H1 (cell line): Measurements from ENCODE around the gene SLX9. TPM values are rescaled to one million over a fixed set of nuclear protein-coding genes. Genes with fewer than 3 reads are reported as not detected.

Experiments used
- CTCF ChIA-PET: fragments of 300-600 bp; sonication (Branson Sonifier 250); formaldehyde crosslinking; loops from one replicate; lab custom pipeline; 2021; ENCODE audit not compliant: partially characterized antibody; lab: Charles Lee
- POLR2A ChIA-PET: fragments of 300-600 bp; sonication (Branson Sonifier 250); formaldehyde crosslinking; loops from one replicate; lab custom pipeline; 2021; ENCODE audit warnings: inconsistent platforms; ENCODE audit not compliant: partially characterized antibody; lab: Charles Lee
- DNase-seq, 2 experiments: peaks; one replicate each; pipeline versions ENCODE4 v3.0.0 to v3.0.0-alpha.2; 2010 to 2022; ENCODE audit warnings: low spot score in 2 of 2, low read depth in 1 of 2, mixed read lengths in 1 of 2
- FAIRE-seq: peaks from 2 replicates; lab custom pipeline; 2011; peaks lifted over from hg19 to GRCh38; lab: Jason Lieb, UNC
- H2AFZ ChIP-seq: 2 replicates; pipeline ENCODE4 v1.8.1; 2012; ENCODE audit warnings: low read length, inconsistent platforms
- H2AK5ac ChIP-seq: 2 replicates; pipeline ENCODE4 v1.6.1; 2013; ENCODE audit warnings: low read depth, low read length
- H2BK120ac ChIP-seq: replicated peaks from 2 replicates; pipeline ENCODE3; 2013; ENCODE audit warnings: low read depth, low read length, inconsistent platforms
- H2BK12ac ChIP-seq: 2 replicates; pipeline ENCODE4 v1.6.1; 2013; ENCODE audit warnings: low read depth, low read length
- H2BK15ac ChIP-seq: 2 replicates; pipeline ENCODE4 v1.6.1; 2013; ENCODE audit warnings: low read length
- H2BK20ac ChIP-seq: 2 replicates; pipeline ENCODE4 v1.6.1; 2013; ENCODE audit warnings: low read length
- H2BK5ac ChIP-seq: 2 replicates; pipeline ENCODE4 v1.6.1; 2013; ENCODE audit warnings: low read depth, low read length
- H3K14ac ChIP-seq: 2 replicates; pipeline ENCODE4 v1.6.1; 2013; ENCODE audit warnings: inconsistent platforms; ENCODE audit not compliant: insufficient read length
- H3K18ac ChIP-seq: 2 replicates; pipeline ENCODE4 v1.6.1; 2013; ENCODE audit warnings: low read length; ENCODE audit errors: extremely low read depth
- H3K23ac ChIP-seq: 2 replicates; pipeline ENCODE4 v1.6.1; 2013; ENCODE audit warnings: inconsistent platforms; ENCODE audit not compliant: insufficient read length
- H3K23me2 ChIP-seq: 2 replicates; pipeline ENCODE4 v1.6.1; 2013; ENCODE audit warnings: low read depth, low read length
- H3K27ac ChIP-seq: 2 replicates; pipeline ENCODE4 v1.6.1; 2011; ENCODE audit warnings: low read depth, low read length, inconsistent platforms
- H3K27me3 ChIP-seq, 4 experiments: replicated peaks in 1 of 4; 1 replicate in 1 of 4; 2 replicates in 3 of 4; pipeline versions ENCODE4 v1.6.1 to v1.8.1; 2011 to 2013; ENCODE audit warnings: low read length in 3 of 4, mild to moderate bottlenecking in 3 of 4, inconsistent platforms in 2 of 4, mixed read lengths in 2 of 4, moderate library complexity in 1 of 4; ENCODE audit not compliant: control insufficient read depth in 3 of 4, insufficient read depth in 3 of 4; ENCODE audit errors: extremely low read depth in 1 of 4
- H3K36me3 ChIP-seq, 4 experiments: 2 replicates each; pipeline versions ENCODE4 v1.6.1 to v1.8.1; 2011 to 2013; ENCODE audit warnings: mild to moderate bottlenecking in 4 of 4, low read length in 3 of 4, moderate library complexity in 2 of 4, control low read depth in 1 of 4, inconsistent platforms in 1 of 4; ENCODE audit not compliant: insufficient read depth in 4 of 4, control insufficient read depth in 2 of 4
- H3K4ac ChIP-seq: replicated peaks from 2 replicates; pipeline ENCODE3; 2013; ENCODE audit warnings: low read length, low read depth, mixed read lengths, inconsistent platforms; ENCODE audit not compliant: insufficient read length
- H3K4me1 ChIP-seq, 4 experiments: replicated peaks in 1 of 4; 1 replicate in 1 of 4; 2 replicates in 3 of 4; pipeline versions ENCODE4 v1.6.1 to v1.8.1; 2011 to 2013; ENCODE audit warnings: low read length in 3 of 4, inconsistent platforms in 2 of 4, mixed read lengths in 1 of 4; ENCODE audit not compliant: insufficient read depth in 4 of 4, control insufficient read depth in 3 of 4
- H3K4me2 ChIP-seq, 2 experiments: 2 replicates each; pipeline versions ENCODE4 v1.6.1 to v1.8.1; 2011 to 2013; ENCODE audit warnings: low read depth in 2 of 2, low read length in 2 of 2, control low read depth in 1 of 2, inconsistent platforms in 1 of 2, mild to moderate bottlenecking in 1 of 2; ENCODE audit not compliant: insufficient read depth in 1 of 2
- H3K4me3 ChIP-seq, 4 experiments: fragments of 200-600, 300-600 bp in 1 of 4; sonication (generic), shearing (Covaris generic), sonication (Bioruptor Twin) in 1 of 4; 2 replicates each; pipeline versions ENCODE4 v1.5.1 to v1.8.1; 2011 to 2016; ENCODE audit warnings: low read length in 4 of 4, low read depth in 3 of 4, control low read depth in 2 of 4, inconsistent platforms in 2 of 4, mild to moderate bottlenecking in 2 of 4, mixed read lengths in 1 of 4, moderate library complexity in 1 of 4; ENCODE audit not compliant: insufficient read depth in 2 of 4; ENCODE audit errors: extremely low read depth in 1 of 4
- H3K56ac ChIP-seq: replicated peaks from 2 replicates; pipeline ENCODE3; 2013; ENCODE audit warnings: low read depth, mild to moderate bottlenecking, mixed read lengths, low read length, inconsistent platforms; ENCODE audit not compliant: insufficient read length
- H3K79me1 ChIP-seq: 2 replicates; pipeline ENCODE4 v1.6.1; 2013; ENCODE audit warnings: low read depth, low read length, control low read depth
- H3K79me2 ChIP-seq, 2 experiments: 2 replicates each; pipeline versions ENCODE4 v1.6.1 to v1.8.1; 2012 to 2013; ENCODE audit warnings: low read length in 2 of 2, mild to moderate bottlenecking in 2 of 2, inconsistent platforms in 1 of 2; ENCODE audit not compliant: insufficient read depth in 2 of 2, control insufficient read depth in 1 of 2
- H3K9ac ChIP-seq, 4 experiments: replicated peaks in 1 of 4; 1 replicate in 1 of 4; 2 replicates in 3 of 4; pipeline versions ENCODE4 v1.6.1 to v1.8.1; 2011 to 2013; ENCODE audit warnings: low read depth in 3 of 4, low read length in 3 of 4, control low read depth in 2 of 4, mild to moderate bottlenecking in 2 of 4, moderate library complexity in 2 of 4, inconsistent platforms in 1 of 4; ENCODE audit errors: extremely low read depth in 1 of 4
- H3K9me3 ChIP-seq, 2 experiments: 2 replicates each; pipeline versions ENCODE4 v1.6.1 to v1.8.1; 2012 to 2013; ENCODE audit warnings: mild to moderate bottlenecking in 2 of 2, moderate library complexity in 2 of 2, control low read depth in 1 of 2, inconsistent platforms in 1 of 2, low read depth in 1 of 2, low read length in 1 of 2, mixed read lengths in 1 of 2; ENCODE audit not compliant: insufficient read depth in 2 of 2
- H4K20me1 ChIP-seq, 2 experiments: replicated peaks in 1 of 2; 2 replicates each; pipeline versions ENCODE3 to v1.8.1; 2011 to 2013; ENCODE audit warnings: inconsistent platforms in 2 of 2, low read length in 2 of 2, mild to moderate bottlenecking in 1 of 2; ENCODE audit not compliant: insufficient read depth in 2 of 2, control insufficient read depth in 1 of 2
- H4K5ac ChIP-seq: 2 replicates; pipeline ENCODE4 v1.6.1; 2013; ENCODE audit warnings: low read length, low read depth, mixed read lengths, inconsistent platforms; ENCODE audit not compliant: insufficient read length
- H4K8ac ChIP-seq: 2 replicates; pipeline ENCODE4 v1.8.0; 2013; ENCODE audit warnings: mild to moderate bottlenecking, moderate library complexity, low read length, inconsistent platforms; ENCODE audit not compliant: insufficient read depth; ENCODE audit errors: extremely low read depth
- H4K91ac ChIP-seq: replicated peaks from 2 replicates; pipeline ENCODE3; 2013; ENCODE audit warnings: low read length, mixed read lengths, inconsistent platforms; ENCODE audit not compliant: insufficient read length
- ATF2 ChIP-seq: IDR thresholded peaks from 2 replicates; pipeline ENCODE4 v1.6.1; 2012; ENCODE audit warnings: low read length, inconsistent platforms
- CHD1 ChIP-seq: IDR thresholded peaks from 2 replicates; pipeline ENCODE4 v1.6.1; 2012; ENCODE audit warnings: low read depth, low read length, improper control_type of control experiment
- CHD2 ChIP-seq: IDR thresholded peaks from 2 replicates; pipeline ENCODE4 v1.6.1; 2012; ENCODE audit warnings: low read length, improper control_type of control experiment
- EGR1 ChIP-seq: IDR thresholded peaks from 2 replicates; pipeline ENCODE4 v1.6.1; 2011; ENCODE audit warnings: low read depth, low read length, borderline replicate concordance
- JUND ChIP-seq: IDR thresholded peaks from 2 replicates; pipeline ENCODE4 v1.6.1; 2011; ENCODE audit warnings: mild to moderate bottlenecking, improper control_type of control experiment, low read length
- KDM1A ChIP-seq: fragments of 200-600, 300-600 bp; sonication (generic); IDR thresholded peaks from 2 replicates; pipeline ENCODE4 v1.7.1; 2016; ENCODE audit warnings: mild to moderate bottlenecking, low read length, borderline replicate concordance
- POLR2AphosphoS5 ChIP-seq: IDR thresholded peaks from 2 replicates; pipeline ENCODE4 v1.6.1; 2011; ENCODE audit warnings: low read depth, low read length
- RFX5 ChIP-seq: IDR thresholded peaks from 2 replicates; pipeline ENCODE4 v1.6.1; 2011; ENCODE audit warnings: low read depth, low read length, improper control_type of control experiment, borderline replicate concordance
- TEAD4 ChIP-seq: IDR thresholded peaks from 2 replicates; pipeline ENCODE4 v1.6.1; 2012; ENCODE audit warnings: low read depth, low read length, inconsistent platforms, mixed read lengths
- USF2 ChIP-seq: IDR thresholded peaks from 2 replicates; pipeline ENCODE4 v1.6.1; 2011; ENCODE audit warnings: low read length, improper control_type of control experiment
- WGBS, 2 experiments: shearing (Covaris generic) in 1 of 2; methylation state at CpG; one replicate each; pipeline versions ENCODE4 v1.1.6 to v1.1.7; 2013 to 2015; ENCODE audit warnings: low lambda C conversion rate in 2 of 2, mixed read lengths in 2 of 2, inconsistent platforms in 1 of 2, low coverage in 1 of 2, missing lambda C conversion rate in 1 of 2; ENCODE audit not compliant: insufficient replicate concordance in 2 of 2, insufficient coverage in 1 of 2, insufficient read length in 1 of 2; ENCODE audit errors: extremely low coverage in 1 of 2, missing lambda C conversion rate in 1 of 2; 5-methylcytosine and 5-hydroxymethylcytosine counted together
- polyA plus RNA-seq, 7 experiments: library from polyadenylated mRNA; depleted of rRNA in 3 of 7; stranded (reverse) in 5 of 7; unstranded in 2 of 7; fragments of >200 nt in 5 of 7; fragments of 200-250 nt in 2 of 7; gene quantifications; 1 replicate in 5 of 7; 2 replicates in 1 of 7; 4 replicates in 1 of 7; pipeline versions ENCODE4 v1.2.1 to v1.2.3, GENCODE V29; 2011 to 2013; ENCODE audit warnings: missing spikeins in 2 of 7, mixed read lengths in 2 of 7
- total RNA-seq: library from RNA; stranded (reverse); fragmentation: NEBNext Ultra II Directional; extraction: Animal tissue kit (Norgen Biotek cat#: 25700); gene quantifications from 2 replicates; pipeline ENCODE4 v1.2.1, GENCODE V29; 2021

The SLX9 gene
- total and polyA plus RNA-seq, 2 of the 8 experiments (the other 6 are each of a cell fraction or from before 2014, with no cell fraction given), result 17.7 to 57.3 TPM

DNA sequence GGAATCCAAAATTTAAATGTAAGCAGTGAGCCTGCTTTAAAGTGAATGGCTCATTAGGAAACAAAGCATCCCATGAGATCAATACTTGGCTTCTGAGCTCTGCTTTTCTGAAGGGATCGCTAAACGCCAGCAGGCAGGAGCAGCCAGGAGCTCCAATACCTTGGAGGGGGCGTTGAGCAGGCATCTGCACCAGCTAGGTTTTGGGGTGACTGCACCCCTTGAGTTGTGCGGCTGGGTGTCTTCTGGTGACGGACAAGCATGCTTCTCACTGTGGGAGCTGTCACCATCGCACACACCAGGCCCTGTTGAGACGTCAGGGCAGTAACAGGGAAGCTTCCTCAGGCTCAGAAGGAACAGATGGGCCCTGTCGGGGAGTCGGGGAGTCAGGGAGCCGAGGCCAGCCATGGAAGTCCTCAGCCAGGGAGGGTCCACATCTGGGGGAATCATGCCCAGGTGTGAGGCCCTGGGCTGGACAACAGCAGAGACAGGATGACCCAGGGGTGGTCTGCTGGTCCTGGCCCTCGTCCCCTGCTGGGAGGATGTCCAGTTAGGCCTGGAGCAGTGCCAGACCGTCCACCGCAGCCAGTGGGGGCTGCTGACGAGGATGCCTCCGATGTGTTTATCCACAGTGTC lies 76.7 kb downstream of the SLX9 start:
- H4K20me1 ChIP-seq, result no peaks in the 10 kb centered on the region
- H3K9ac ChIP-seq, result no peak overlapping the region
- H4K5ac ChIP-seq, result no peak overlapping the region
- peak overlapping the region; percentile 17 for H4K91ac ChIP-seq
- TF ChIP-seq ATF2, result no peak
- TF ChIP-seq RFX5, result no peak
- no peak for TF ChIP-seq CHD2
- no peak for TF ChIP-seq POLR2AphosphoS5
- no peak for TF ChIP-seq EGR1
- no peak for TF ChIP-seq JUND
- TF ChIP-seq CHD1, result no peak
- no peak for TF ChIP-seq TEAD4
- TF ChIP-seq KDM1A, result no peak
- TF ChIP-seq USF2, result no peak
- FAIRE-seq (no peak), DNase-seq (no peak)
- CTCF ChIA-PET, result interaction anchor here (0.7 to 1.6 kb wide), 5 partner anchors 10 to 124 kb away, joined by 3 to 5 read pairs (median 4); no protein-coding TSS in a partner anchor
- H3K9me3 ChIP-seq, result no peaks in the 10 kb centered on the region; a peak in 1 of 4 replicates
- no peak overlapping the region for H3K23ac ChIP-seq
- H2AFZ ChIP-seq, result no peak overlapping the region
- H3K27me3 ChIP-seq, result peaks cover 2 to 36% (median 30%) of the 10 kb centered on the region in 4 experiments
- no peak overlapping the region for H3K4me2 ChIP-seq
- no peak overlapping the region for H3K18ac ChIP-seq
- no peaks in the 10 kb centered on the region for H3K79me1 ChIP-seq
- H3K56ac ChIP-seq, result no peak overlapping the region
- no peak overlapping the region for H2BK120ac ChIP-seq
- H2BK15ac ChIP-seq, result peak overlapping the region; percentile 63; the same call in 1 of the 2 replicates
- no peak overlapping the region for H4K8ac ChIP-seq
- H3K14ac ChIP-seq, result no peak overlapping the region
- no peak overlapping the region for H3K4me3 ChIP-seq
- no peaks in the 10 kb centered on the region for H3K36me3 ChIP-seq
- no peaks in the 10 kb centered on the region for H3K79me2 ChIP-seq
- H2BK20ac ChIP-seq, result no peak overlapping the region
- H3K27ac ChIP-seq, result no peak overlapping the region
- POLR2A ChIA-PET, result interaction anchor here (1.0 to 2.3 kb wide), 2 partner anchors 10 to 13 kb away, joined by 3 to 5 read pairs; no protein-coding TSS in a partner anchor
- peaks cover 0 to 24% (median 12%) of the 10 kb centered on the region in 4 experiments; a peak in 6 of 7 replicates for H3K4me1 ChIP-seq
- H3K4ac ChIP-seq, result no peak overlapping the region
- WGBS, 2 experiments, result 85% methylated on average over 14 of the region's 15 CpGs; no CpG with 5 or more reads in 1 of the 2 experiments
- peaks cover 4% of the 10 kb centered on the region; the same call in 1 of the 2 replicates for H3K23me2 ChIP-seq
- H2AK5ac ChIP-seq, result peak overlapping the region; percentile 66; the same call in 1 of the 2 replicates
- H2BK12ac ChIP-seq, result no peak overlapping the region
- H2BK5ac ChIP-seq, result no peak overlapping the region
